ENCODE results near the gene TPRA1. TPM values are rescaled to one million over a fixed set of nuclear protein-coding genes. Genes with fewer than 3 reads are reported as not detected.

Gene TPRA1
- total RNA-seq, 1 experiment from 2014 or later: 35.1 TPM

GRCh38 chr3:127578802-127579201, 11.7 kb downstream of the TPRA1 start:
- DNase-seq (ENCODE audit: low read depth, low spot score) (no peak), ATAC-seq (no peak)
- TF ChIP-seq EZH2 (IDR thresholded peaks at IDR 0.05): no peak
- TF ChIP-seq EZH2phosphoT487 (IDR thresholded peaks at IDR 0.05; ENCODE audit: borderline replicate concordance): no peak
- no peak for TF ChIP-seq ZFX (IDR thresholded peaks at IDR 0.05)
- no peak for TF ChIP-seq ATF3 (IDR thresholded peaks at IDR 0.05)
- TF ChIP-seq ELF1 (IDR thresholded peaks at IDR 0.05; ENCODE audit: borderline replicate concordance, low read depth): no peak
- TF ChIP-seq ZBTB33 (IDR thresholded peaks at IDR 0.05; ENCODE audit: extremely low read depth, insufficient replicate concordance, low read length): no peak
- TF ChIP-seq YY1 (IDR thresholded peaks at IDR 0.05; ENCODE audit: extremely low read depth, insufficient replicate concordance, low read depth, low read length): no peak
- no peak for TF ChIP-seq ZNF274 (IDR thresholded peaks at IDR 0.05; ENCODE audit: low read depth, low read length)
- TF ChIP-seq CBX3 (IDR thresholded peaks at IDR 0.05; ENCODE audit: low read depth): no peak
- no peak for TF ChIP-seq SP1 (IDR thresholded peaks at IDR 0.05; ENCODE audit: low read depth)
- TF ChIP-seq CTCF (IDR thresholded peaks at IDR 0.05 in 2 of 3, conservative IDR thresholded peaks at IDR 0.05 in 1 of 3; ENCODE audit: borderline replicate concordance in 1 of 3, insufficient read depth in 1 of 3, low read depth in 2 of 3, low read length in 2 of 3): no peak
- no peak for TF ChIP-seq EGR1 (IDR thresholded peaks at IDR 0.05; ENCODE audit: low read depth)
- TF ChIP-seq MAX (IDR thresholded peaks at IDR 0.05): no peak
- TF ChIP-seq SRF (IDR thresholded peaks at IDR 0.05; ENCODE audit: low read depth): no peak
- no peak for TF ChIP-seq RAD21 (IDR thresholded peaks at IDR 0.05; ENCODE audit: low read depth)
- no peak for TF ChIP-seq TCF7L2 (IDR thresholded peaks at IDR 0.05; ENCODE audit: borderline replicate concordance, extremely low read depth, insufficient read depth, insufficient read length)
- no peak for TF ChIP-seq SIN3A (IDR thresholded peaks at IDR 0.05; ENCODE audit: low read depth)
- no peak for TF ChIP-seq POLR2AphosphoS5 (IDR thresholded peaks at IDR 0.05; ENCODE audit: low read depth, low read length)
- no peak for TF ChIP-seq REST (IDR thresholded peaks at IDR 0.05; ENCODE audit: low read depth)
- Histone ChIP-seq H2AFZ (ENCODE audit: low read depth, low read length, poor library complexity, severe bottlenecking) (no peak overlapping the region), H3K9ac (ENCODE audit: low read length) (no peak overlapping the region), H3K4me3 (replicated peaks in 1 of 2; ENCODE audit: low read depth in 1 of 2, low read length in 2 of 2) (no peak overlapping the region), H3K27ac (ENCODE audit: low read depth, low read length) (no peak overlapping the region), H3K27me3 (ENCODE audit: insufficient read depth, low read length) (no peaks in the 10 kb centered on the region), H3K9me2 (ENCODE audit: insufficient read depth) (no peaks in the 10 kb centered on the region), H3K4me2 (ENCODE audit: low read length) (no peak overlapping the region), H3K79me2 (ENCODE audit: insufficient read depth, low read length) (peaks cover 10% of the 10 kb centered on the region), H3K36me3 (ENCODE audit: control insufficient read depth in 1 of 2, insufficient read depth in 2 of 2, low read length in 2 of 2) (peaks cover 0 to 13% of the 10 kb centered on the region in 2 experiments; a peak in 2 of 4 replicates), H3K4me1 (ENCODE audit: control insufficient read depth in 1 of 2, insufficient read depth in 2 of 2, low read length in 2 of 2) (peaks cover 0 to 4% of the 10 kb centered on the region in 2 experiments; a peak in 1 of 4 replicates), H3K9me3 (ENCODE audit: control insufficient read depth in 1 of 2, insufficient read depth in 1 of 2, low read depth in 1 of 2, low read length in 2 of 2) (no peaks in the 10 kb centered on the region), H4K20me1 (ENCODE audit: insufficient read depth) (no peaks in the 10 kb centered on the region)
- BruUV-seq (replicated peaks): no TSS peak
- ChIA-PET RAD21 (ENCODE audit: low non-redundant PET in 1 of 2, low total read pairs in 2 of 2, uncharacterized antibody in 2 of 2, unreplicated experiment in 2 of 2) (no interaction called here), CTCF (interaction anchor here (1.0 kb wide), 1 partner anchor 31 kb away, joined by 3 read pairs; no protein-coding TSS in a partner anchor), POLR2A (no interaction called here)
- intact Hi-C loops (cut with micrococcal nuclease): loop anchor here (5.0 kb wide), 1 partner anchor 393 kb away; no protein-coding TSS in a partner anchor
